ENCODE data around the gene RGS6.

The RGS6 gene

GRCh38 chr14:72081137-72081536 lies 148.9 kb downstream of the RGS6 start:
- DNase-seq (ENCODE audit: low spot score) = no peak

GRCh38 chr14:72084935-72085334 lies 152.7 kb downstream of the RGS6 start:
- no peak for DNase-seq (ENCODE audit: low spot score)

GRCh38 chr14:72089625-72090024 lies 157.4 kb downstream of the RGS6 start:
- DNase-seq (ENCODE audit: low spot score) = no peak

- no peak for DNase-seq (ENCODE audit: low spot score)
These were observed 162.8 kb downstream of the RGS6 start for GRCh38 chr14:72094844-72095582.

- DNase-seq (ENCODE audit: low spot score) = no peak
These were observed 165.0 kb downstream of the RGS6 start for GRCh38 chr14:72097173-72097783.

GRCh38 chr14:72098210-72098609 lies 166.0 kb downstream of the RGS6 start:
- DNase-seq (ENCODE audit: low spot score) = no peak

- no peak for DNase-seq (ENCODE audit: low spot score)
These were observed 167.3 kb downstream of the RGS6 start for GRCh38 chr14:72099566-72099965.

- DNase-seq (ENCODE audit: low spot score) = no peak
These were observed 171.9 kb downstream of the RGS6 start for GRCh38 chr14:72104011-72104613.

- DNase-seq (ENCODE audit: low spot score) = peak; percentile 93
These were observed 179.7 kb downstream of the RGS6 start for GRCh38 chr14:72111911-72112310.

GRCh38 chr14:72118841-72119240 lies 186.6 kb downstream of the RGS6 start:
- DNase-seq (ENCODE audit: low spot score) = no peak

GRCh38 chr14:72120315-72120714 lies 188.1 kb downstream of the RGS6 start:
- DNase-seq (ENCODE audit: low spot score) = no peak

- no peak for DNase-seq (ENCODE audit: low spot score)
These were observed 191.5 kb downstream of the RGS6 start for GRCh38 chr14:72123755-72124154.

- DNase-seq (ENCODE audit: low spot score) = no peak
These were observed 191.9 kb downstream of the RGS6 start for GRCh38 chr14:72124171-72124570.

- no peak for DNase-seq (ENCODE audit: low spot score)
These were observed 193.9 kb downstream of the RGS6 start for GRCh38 chr14:72126091-72126490.

GRCh38 chr14:72126561-72126960 lies 194.3 kb downstream of the RGS6 start:
- no peak for DNase-seq (ENCODE audit: low spot score)

- DNase-seq (ENCODE audit: low spot score) = no peak
These were observed 196.4 kb downstream of the RGS6 start for GRCh38 chr14:72128629-72129028.

GRCh38 chr14:72129291-72129690 lies 197.1 kb downstream of the RGS6 start:
- DNase-seq (ENCODE audit: low spot score) = no peak

GRCh38 chr14:72141084-72141483 lies 208.9 kb downstream of the RGS6 start:
- no peak for DNase-seq (ENCODE audit: low spot score)

GRCh38 chr14:72142328-72142727 lies 210.1 kb downstream of the RGS6 start:
- no peak for DNase-seq (ENCODE audit: low spot score)

GRCh38 chr14:72146241-72146640 lies 214.0 kb downstream of the RGS6 start:
- no peak for DNase-seq (ENCODE audit: low spot score)

- no peak for DNase-seq (ENCODE audit: low spot score)
These were observed 222.6 kb downstream of the RGS6 start for GRCh38 chr14:72154645-72155378.

GRCh38 chr14:72155379-72155993 lies 223.3 kb downstream of the RGS6 start:
- DNase-seq (ENCODE audit: low spot score) = no peak
